PFSK-1 (cell line): ENCODE measurements around the gene DNAH2.

ENCODE experiments used
- FOXP2 ChIP-seq: optimal IDR thresholded peaks from 2 replicates; pipeline ENCODE3; 2011; ENCODE audit warnings: borderline replicate concordance, control low read depth, inconsistent platforms; ENCODE audit not compliant: insufficient read depth; ENCODE audit errors: extremely low read length, extremely low read depth
- POLR2AphosphoS5 ChIP-seq: IDR thresholded peaks from 2 replicates; pipeline ENCODE4 v1.6.1; 2012; ENCODE audit warnings: low read depth, mild to moderate bottlenecking, control low read depth, low read length, moderate library complexity
- REST ChIP-seq, 2 experiments: IDR thresholded peaks; 2 replicates each; pipeline versions ENCODE4 v1.6.1 to v1.8.0; 2011 to 2012; ENCODE audit warnings: low read depth in 2 of 2, low read length in 2 of 2, control low read depth in 1 of 2, inconsistent platforms in 1 of 2, mild to moderate bottlenecking in 1 of 2, moderate library complexity in 1 of 2; ENCODE audit not compliant: insufficient read depth in 1 of 2
- SIN3A ChIP-seq: IDR thresholded peaks from 2 replicates; pipeline ENCODE4 v1.6.1; 2012; ENCODE audit warnings: mild to moderate bottlenecking, low read length, moderate library complexity, borderline replicate concordance; ENCODE audit not compliant: insufficient read depth

GRCh38 chr17:7677388-7678067 is 40.0 kb upstream of the DNAH2 start:
- TF ChIP-seq REST (IDR thresholded peaks at IDR 0.05; ENCODE audit: insufficient read depth in 1 of 2, low read depth in 2 of 2, low read length in 2 of 2): no peak
- no peak for TF ChIP-seq POLR2AphosphoS5
- TF ChIP-seq SIN3A: no peak
- TF ChIP-seq FOXP2: no peak
